DMS 273 treated with DMSO at 0.1 percent for 48 hours (cell line): ENCODE data around the gene PLCH2.
"Not testable (repeated sequence)": the region's sequence is repeated elsewhere in the genome, so short reads cannot be mapped to it uniquely, and the experiment has no call there.

ENCODE experiments used
- DNase-seq: peaks from one replicate; lab custom pipeline; 2025; lab: John Stamatoyannopoulos, UW

Gene PLCH2

GRCh38 chr1:2476061-2476999 lies at the start of gene PLCH2:
TSS of gene PLCH2 (plus strand) at chr1:2476289. CDS start at chr1:2476589, 300 bp downstream.
- no peak for DNase-seq

- DNase-seq, result no peak
Observed at GRCh38 chr1:2426540-2426939, 49.5 kb upstream of the PLCH2 start.

GRCh38 chr1:2427051-2427450 lies 49.0 kb upstream of the PLCH2 start:
- no peak for DNase-seq

DNA sequence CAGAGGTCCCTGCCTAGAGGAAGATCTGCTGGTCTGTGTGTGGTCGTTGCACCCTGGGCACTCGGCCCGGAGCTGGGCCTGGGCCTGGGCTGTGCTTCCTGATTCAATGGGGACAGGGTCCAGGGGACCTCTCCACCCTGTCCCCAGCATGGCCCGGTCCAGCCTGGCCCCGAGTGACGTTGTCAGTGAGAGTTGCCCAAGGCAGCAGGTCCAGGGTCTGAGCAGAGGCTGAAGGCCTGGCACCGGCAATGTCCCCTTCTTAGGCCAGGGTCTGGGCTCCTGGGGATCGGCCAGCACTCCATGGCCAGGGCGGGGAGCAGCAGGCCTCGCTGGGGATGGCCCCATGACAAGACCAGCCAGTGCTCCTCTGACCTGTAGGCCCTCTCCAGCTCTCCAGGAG lies 48.1 kb upstream of the PLCH2 start:
- DNase-seq, result no peak

DNA sequence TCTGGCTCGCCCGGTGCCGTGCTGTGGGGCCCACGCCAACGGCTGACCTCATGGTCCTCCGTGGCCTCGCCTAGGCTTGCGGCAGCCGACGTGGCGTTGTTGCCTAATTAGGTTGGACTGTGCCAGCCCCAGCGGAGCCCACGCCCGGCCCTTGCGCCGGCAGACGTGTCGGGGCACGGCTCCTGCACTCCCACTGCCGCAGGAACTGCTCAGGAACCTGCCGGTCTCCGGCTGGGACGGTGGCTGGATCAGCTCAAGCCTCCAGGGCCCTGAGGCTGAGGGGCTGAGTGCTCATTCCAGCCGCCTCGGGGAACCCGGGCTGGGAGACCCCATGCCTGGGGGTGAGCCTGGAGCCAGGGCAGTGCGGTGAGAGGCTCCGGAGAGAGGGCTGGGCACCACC lies 47.6 kb upstream of the PLCH2 start:
- no peak for DNase-seq

- DNase-seq, result no peak
Observed at GRCh38 chr1:2429780-2430591, 46.1 kb upstream of the PLCH2 start.

DNA sequence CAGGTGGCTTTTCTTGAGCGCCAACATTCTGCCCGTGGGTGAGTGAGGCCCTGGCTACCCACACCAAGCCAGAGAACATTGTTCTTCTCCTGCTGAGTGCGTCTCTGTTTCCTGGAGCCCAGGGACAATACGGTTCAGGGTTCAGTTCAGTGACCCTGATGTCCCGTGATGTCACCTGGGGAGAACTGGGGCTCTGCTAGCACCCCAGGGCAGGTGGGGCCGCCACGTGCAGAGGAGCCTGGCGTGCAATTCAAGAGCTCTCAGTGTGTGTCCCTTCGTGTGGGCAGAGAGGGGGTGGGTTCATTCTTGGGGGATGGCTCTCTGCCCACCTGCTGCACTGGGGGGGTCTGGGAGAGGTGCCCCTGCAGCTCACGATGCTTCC lies 45.5 kb upstream of the PLCH2 start:
- DNase-seq, result no peak

DNA sequence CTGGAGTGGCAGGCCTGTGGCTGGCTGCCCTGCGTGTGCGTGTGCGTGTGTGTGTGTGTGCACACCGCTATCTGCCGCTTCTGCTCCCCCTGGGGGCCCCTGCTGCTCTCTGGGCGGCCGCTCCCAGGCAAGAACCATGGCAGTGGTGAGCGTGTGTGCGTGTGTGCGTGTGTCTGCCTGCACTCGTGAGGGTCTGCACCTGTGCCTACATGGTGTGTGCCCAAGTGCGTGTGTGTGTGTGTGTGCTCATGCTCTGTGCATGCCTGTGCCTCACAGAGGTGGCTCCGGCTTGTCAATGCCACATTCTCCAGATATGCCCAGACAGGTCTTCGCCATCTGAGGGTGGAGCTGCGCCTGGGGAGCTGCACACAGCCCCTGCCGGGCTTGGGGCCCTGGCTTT lies 45.0 kb upstream of the PLCH2 start:
- no peak for DNase-seq

GRCh38 chr1:2431518-2431917 lies 44.6 kb upstream of the PLCH2 start:
- DNase-seq, result peak; percentile 68

GRCh38 chr1:2432441-2432844 lies 43.6 kb upstream of the PLCH2 start:
- no peak for DNase-seq

GRCh38 chr1:2433196-2433595 lies 42.9 kb upstream of the PLCH2 start:
- no peak for DNase-seq

DNA sequence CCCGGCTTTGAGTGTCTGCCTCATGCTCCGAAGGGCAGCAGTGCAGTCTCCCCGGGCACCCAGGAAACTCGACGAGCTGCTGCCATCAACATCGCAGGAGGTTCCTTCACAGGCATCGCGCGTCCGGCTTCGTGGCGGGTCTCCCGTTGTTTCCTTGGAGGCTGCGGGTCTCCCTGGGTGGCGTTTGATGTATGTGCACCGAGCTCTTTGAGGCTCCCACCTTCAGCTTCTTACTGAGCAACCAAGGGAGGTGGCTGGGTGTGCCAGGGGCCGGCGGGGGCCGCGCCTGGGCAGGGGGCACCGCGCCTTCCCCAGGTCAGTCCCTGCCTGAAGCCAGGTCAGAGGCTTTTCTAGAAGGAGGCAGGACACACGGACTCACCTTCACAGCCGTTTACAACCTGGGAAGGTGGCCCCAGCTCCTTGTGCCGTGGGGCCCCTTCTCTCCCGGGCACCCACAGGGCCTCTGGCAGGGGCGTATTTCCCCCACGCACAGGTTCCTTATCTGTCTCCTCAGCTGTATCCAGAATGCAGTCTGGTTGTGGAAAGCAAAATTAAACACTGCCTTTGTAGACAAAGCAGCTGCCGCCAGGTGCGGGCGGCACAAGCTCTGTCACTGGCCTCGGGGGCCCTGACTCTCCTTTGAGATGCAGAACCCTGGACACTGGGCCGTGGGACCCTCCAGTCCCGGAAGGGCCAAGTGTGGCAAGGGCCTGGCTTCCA lies 42.0 kb upstream of the PLCH2 start:
- DNase-seq, result no peak

DNA sequence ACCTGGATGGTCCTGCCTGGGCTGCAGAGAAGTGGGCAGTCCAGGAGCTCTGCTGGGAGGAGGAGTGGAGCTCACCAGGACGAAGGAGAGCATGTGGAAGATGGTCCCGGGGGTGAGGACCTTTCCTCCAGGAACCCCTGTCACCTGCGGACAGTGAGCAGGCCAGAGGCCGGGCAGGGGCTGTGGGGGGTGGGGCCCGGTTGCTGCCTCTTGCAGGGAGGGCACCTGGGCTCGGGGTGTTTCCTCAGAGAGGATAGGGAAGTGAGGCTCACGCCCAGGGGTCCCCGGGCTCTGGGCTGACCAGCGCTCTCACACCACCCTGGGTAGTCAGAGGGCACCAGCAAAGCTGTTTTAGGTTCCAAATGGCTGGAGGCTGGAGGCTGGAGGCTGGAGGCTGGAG lies 41.0 kb upstream of the PLCH2 start:
- no peak for DNase-seq

GRCh38 chr1:2435746-2436355 lies 40.2 kb upstream of the PLCH2 start:
- DNase-seq, result no peak

DNA sequence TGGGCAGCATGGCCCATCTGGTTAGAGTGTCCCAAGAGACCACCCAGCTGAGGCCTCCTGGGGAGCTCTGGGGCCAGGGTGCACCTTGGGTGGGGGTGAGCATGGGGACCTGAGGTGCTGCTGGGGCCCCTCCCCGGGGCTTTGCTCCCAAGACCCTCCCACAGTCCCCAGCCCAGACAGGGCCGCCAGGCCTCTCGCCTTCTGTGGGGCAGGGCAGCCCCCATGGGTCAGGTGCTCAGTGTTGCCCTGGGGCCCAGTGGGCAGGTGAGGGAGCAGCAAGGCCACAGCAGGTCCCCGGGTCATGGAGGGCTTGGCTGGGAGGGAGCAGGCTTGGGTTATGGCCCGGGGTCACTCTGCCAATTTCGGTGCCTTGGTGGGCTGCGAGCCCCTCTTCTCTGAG lies 39.2 kb upstream of the PLCH2 start:
- DNase-seq, result no peak

DNA sequence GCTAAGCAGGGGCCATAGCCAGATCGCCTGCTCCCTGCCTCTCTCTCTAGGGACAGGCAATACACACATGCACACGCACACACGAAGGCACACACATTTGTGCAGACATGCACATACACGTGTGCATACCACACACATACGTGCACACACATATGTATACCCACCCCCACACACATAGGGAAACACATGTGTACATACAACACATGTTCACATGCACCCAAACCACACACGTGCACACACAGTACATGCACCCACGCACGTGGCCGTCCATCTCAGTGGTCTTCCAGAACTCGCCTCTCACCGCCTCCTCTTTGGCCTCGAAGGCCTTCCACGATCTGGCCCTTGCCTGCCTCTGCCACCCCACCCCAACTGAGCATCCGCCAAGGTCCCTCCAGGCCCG lies 38.5 kb upstream of the PLCH2 start:
- no peak for DNase-seq

DNA sequence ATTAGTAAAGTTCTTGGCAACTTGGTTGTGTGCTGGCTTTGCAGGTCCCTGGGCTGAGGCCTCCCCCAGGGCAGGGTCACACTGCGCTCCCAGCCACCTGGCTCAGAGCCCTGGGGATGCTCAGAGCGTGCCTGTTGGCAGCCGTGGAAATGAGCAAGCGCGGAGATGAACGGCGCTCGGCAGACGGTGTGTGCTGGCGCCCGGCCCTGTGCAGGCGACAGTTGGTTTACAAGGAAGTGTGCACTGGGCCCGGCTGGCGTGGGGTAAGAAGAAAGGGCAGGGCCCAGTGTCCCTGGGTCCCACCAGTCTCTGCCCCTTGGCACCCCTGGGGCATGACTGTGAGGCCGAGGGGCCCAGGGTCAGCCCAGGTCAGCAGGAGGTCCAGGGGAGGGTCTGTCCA lies 38.1 kb upstream of the PLCH2 start:
- peak; percentile 37 for DNase-seq

DNA sequence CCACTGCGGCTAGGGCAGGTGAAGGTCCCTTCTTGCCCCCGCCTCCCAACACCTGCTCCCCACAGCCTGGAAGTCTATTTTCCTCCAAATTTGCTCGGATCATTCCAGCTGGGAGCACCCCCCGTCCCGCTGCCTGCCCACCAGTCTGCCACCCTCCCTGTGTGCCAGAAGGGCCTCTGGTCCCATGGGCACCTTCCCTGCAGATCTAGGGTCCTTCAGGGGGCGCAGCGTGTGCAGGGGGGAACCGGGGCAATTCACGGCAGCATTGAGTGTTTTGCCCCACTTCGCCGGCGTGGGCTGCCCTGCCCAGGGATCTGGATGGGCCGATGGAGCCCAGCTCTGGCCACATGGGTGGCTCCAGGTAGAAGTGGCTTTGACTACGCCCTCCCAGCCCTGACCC lies 37.4 kb upstream of the PLCH2 start:
- DNase-seq, result no peak

GRCh38 chr1:2439369-2439768 lies 36.7 kb upstream of the PLCH2 start:
- no peak for DNase-seq

GRCh38 chr1:2440346-2440745 lies 35.7 kb upstream of the PLCH2 start:
- DNase-seq, result not testable (repeated sequence)

DNA sequence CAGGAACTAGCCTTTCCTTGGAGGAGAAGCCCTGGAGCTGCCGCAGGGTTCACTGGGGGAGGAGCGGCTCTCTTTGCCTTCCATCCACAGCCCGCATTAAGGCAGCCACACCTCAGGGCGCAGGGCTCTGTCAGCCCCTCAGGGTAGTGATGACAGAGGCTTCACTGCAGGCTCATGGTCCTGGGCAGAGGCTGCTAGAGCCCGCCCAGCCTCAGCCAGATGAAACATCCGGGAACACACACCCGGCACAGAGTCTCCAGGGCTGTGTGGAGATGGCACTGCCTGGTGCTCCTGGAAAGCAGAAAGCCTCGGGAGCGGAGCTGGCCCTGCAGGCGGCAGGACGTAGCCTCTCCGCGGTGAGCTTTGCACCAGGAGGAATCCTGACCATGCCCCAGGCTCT lies 34.3 kb upstream of the PLCH2 start:
- no peak for DNase-seq

- no peak for DNase-seq
Observed at GRCh38 chr1:2442661-2443060, 33.4 kb upstream of the PLCH2 start.
